ENCODE results near the gene FADS2. TPM values are rescaled to one million over a fixed set of nuclear protein-coding genes. Genes with fewer than 3 reads are reported as not detected.

FADS2 gene
- total RNA-seq, 1 donor from 2014 or later, result 121 TPM

DNA sequence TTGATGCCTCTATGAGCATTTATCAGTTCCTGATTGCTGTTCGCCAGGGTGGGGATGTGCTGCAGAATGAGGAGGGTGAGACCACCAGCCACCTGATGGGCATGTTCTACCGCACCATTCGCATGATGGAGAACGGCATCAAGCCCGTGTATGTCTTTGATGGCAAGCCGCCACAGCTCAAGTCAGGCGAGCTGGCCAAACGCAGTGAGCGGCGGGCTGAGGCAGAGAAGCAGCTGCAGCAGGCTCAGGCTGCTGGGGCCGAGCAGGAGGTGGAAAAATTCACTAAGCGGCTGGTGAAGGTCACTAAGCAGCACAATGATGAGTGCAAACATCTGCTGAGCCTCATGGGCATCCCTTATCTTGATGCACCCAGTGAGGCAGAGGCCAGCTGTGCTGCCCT lies 32.6 kb upstream of the FADS2 start:
- DNase-seq (ENCODE audit: low spot score in 2 of 2) (no peak), FAIRE-seq (no peak)

- no peak for DNase-seq (ENCODE audit: low spot score in 2 of 2)
- FAIRE-seq, result no peak
Observed at GRCh38 chr11:61795876-61796526, 32.1 kb upstream of the FADS2 start.

DNA sequence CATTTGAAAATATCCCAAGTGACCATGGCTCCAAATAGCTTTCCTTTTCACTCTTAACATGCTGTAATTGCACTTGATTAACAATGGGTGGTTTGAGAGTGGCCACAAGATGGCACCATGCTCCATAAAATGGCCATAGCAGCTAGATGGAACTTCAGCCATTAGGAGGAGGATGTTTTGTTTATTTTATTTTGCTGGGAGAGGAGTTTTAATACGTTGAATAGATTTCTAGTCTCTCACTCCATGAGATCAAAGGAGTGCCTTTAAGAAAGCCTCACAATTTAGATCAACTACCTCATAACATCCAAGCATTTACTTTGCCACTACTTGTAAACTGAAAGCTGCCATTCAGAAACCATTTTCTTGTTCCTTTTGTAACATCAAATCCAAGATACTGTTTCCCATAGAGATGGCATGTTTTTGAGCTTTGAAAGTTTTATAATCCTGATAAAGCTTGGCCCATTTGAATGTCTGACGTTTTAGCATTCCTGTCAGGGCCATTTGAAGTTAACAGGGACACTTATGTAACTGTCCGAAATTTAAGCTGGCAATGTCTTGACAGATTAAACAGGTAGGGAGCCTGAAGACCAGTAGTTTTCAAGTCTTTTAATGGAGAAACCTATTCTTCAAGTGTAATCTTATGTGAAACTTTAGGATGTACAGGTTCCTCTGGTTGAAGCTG lies 30.7 kb upstream of the FADS2 start:
- DNase-seq (ENCODE audit: low spot score in 2 of 2) (peak; percentile 58 to 72), FAIRE-seq (peak; percentile 37)

DNA sequence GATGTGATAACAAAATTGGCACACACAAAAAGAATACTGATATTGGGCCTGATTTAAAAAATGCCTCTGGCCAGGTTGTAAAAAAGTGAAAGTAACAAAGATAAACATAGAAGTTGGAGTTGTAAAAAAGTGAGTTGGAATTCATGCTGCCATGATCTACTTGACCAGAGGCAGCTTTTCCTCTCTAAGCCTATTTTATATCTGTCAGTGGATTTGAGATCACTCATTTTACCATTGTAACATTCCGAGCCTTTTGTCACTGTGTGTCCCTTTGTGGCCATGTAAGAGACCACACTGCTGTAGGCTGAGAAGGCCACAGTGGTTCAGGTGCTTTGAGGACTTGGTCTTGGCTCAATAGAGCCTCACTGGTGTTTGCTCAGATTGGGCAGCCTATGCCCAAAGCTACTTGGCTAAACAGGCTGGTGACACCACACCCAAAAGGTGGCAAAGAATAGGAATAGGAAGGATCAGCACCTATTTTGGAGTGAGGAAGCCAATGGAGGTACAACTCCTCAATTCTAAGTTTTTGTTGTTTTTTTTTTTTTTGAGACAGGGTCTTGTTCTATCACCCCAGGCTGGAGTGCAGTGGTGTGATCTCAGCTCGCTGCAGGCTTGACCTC lies 28.3 kb upstream of the FADS2 start:
- FAIRE-seq (no peak), DNase-seq (ENCODE audit: low spot score in 2 of 2) (no peak)

DNA sequence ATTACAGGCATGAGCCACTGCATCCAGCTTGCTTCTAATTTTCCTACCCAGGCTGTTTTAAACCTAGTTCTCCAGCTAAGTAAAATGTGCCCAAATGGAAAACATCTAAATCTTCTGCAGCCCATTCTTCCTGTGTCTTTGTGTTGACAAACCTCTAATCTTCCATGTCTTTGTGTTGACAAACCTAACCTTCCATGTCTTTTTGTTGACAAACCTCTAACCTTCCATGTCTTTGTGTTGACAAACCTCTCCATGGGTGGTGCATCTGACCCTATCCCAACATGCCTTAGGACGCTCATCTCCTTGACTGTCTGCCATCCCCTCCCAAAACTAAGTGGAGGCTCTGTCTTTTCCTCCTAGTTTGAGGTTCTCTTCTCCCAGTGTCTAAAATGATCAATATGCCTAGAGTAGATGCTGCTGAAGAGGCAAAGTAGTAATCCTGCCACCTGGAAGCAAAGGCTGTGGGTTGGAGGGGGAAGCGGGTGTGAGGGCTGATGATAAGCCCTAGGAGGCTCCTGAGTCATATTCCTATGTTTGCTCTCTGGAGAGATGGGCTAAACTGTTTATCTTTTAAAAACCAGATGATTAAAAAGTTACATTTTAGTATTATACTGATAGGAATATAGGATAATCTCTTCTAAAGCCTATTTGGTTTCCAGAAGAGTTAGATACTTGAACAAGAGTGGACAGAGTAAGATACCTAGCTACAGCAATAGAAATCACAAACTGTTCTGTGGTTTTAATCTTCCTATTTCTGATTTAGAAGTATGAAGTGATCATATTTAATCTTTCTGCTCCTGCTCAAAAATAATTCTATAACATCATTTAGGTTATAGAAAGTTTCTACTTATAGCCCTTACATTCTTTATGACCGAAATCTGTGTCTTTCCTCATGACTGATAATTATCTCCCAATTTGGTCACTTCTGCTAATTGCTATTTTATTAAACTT lies 27.5 kb upstream of the FADS2 start:
- DNase-seq (ENCODE audit: low spot score in 2 of 2) (no peak), FAIRE-seq (no peak)

- DNase-seq (ENCODE audit: low spot score in 2 of 2), result no peak
- FAIRE-seq, result no peak
Observed at GRCh38 chr11:61802605-61803004, 25.5 kb upstream of the FADS2 start.

DNA sequence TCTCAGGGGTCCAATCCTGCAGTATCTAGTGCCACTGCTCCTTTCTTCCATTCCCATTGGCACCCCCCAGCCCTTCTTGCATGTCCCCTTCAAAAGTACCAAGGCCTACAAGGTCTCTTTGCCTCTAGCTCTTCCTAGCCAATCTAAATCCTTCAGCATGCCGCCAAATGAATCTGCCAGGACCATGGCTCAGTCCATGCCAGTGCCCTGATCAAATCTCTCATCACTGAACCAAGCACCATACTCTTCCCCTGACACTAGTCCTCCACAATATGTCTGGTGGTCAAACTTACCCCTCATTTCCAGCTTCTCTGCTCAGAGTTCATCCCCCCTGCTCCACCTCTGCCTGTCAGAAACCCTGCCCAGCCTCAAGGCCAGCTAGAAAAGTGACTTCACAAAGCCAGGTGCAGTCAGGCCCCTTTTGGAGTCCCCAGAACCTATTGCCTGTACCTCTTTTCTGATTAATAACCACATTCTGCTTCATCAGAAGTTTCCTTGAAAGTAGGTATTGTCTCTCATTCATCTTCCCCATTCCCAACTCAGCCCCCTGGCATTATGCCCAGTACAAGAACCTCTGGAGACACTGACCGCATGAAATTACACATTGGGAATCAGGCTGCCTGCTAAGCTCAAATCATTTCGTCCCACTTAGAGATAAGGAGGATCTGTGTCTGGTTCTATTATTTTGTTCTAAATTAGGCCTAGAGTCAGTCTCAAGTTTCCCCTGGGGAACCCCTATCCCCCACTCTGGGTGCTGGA lies 24.0 kb upstream of the FADS2 start:
- no peak for FAIRE-seq

DNA sequence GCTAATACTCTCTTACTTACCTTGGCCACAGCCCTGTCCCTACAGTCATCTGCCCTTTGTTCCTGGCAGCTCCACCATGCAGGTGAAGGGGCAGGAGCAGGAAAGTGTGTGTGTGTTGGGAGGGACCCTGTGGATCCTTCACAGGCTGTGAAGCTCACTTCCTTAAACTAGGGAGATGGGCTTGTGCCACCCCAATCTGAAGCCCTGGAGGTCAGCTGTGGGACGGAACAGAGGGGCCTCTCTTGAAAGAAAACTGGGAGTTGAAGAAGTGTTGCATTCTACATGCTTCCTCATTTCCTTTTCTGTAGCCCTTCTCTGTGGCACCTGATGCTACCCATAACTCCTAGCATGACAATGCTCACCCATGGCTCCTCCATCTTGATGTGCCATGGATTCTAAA lies 23.0 kb upstream of the FADS2 start:
- no peak for DNase-seq (ENCODE audit: low spot score in 2 of 2)
- no peak for FAIRE-seq

More for the DNA sequence above, 24.0 kb upstream of the FADS2 start:
- no peak for DNase-seq (ENCODE audit: low spot score in 2 of 2)

GRCh38 chr11:61806785-61807184 lies 21.3 kb upstream of the FADS2 start:
- no peak for DNase-seq (ENCODE audit: low spot score in 2 of 2)
- no peak for FAIRE-seq

DNA sequence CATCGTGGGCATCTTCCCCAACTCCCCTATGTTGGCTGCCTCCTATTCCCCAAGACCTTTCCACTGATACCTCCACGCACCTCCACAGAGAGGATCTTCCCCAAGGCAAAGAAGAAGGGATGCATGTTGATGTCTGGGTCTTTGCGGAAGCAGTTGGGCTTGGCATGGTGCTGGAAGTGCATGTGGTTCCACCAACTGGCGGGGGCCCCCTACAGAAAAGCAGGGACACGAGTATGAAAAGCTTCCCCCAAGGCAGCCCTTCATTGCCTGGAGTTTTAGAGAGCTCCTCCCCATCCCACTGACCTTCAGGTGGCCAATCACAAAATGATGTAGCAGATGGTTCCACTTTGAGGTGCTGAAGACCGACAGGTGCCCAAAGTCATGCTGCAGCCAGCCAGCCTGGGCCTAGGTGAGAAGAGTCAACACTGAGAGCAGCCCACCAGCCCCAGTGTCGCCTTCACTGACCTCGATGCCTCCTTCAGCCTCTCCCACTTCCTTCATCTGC lies 17.4 kb upstream of the FADS2 start:
- FAIRE-seq (no peak), DNase-seq (ENCODE audit: low spot score in 2 of 2) (no peak)

DNA sequence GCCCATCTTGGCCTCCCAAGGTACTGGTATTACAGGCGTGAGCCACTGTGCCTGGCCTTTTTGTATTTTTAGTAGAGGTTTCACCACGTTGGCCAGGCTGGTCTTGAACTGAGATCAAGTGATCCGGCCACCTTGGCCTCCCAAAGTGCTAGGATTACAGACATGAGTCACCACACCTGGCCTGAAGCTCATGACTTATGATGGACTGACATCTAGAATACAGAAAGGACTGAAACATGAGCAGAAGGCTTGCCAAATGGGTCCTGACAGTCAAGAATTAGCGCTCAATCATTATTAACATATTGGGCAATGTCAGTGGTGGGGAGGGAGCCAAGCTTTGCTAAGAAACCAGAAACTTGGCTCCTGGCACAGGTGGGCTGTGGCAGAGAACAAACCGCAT lies 16.3 kb upstream of the FADS2 start:
- no peak for FAIRE-seq

DNA sequence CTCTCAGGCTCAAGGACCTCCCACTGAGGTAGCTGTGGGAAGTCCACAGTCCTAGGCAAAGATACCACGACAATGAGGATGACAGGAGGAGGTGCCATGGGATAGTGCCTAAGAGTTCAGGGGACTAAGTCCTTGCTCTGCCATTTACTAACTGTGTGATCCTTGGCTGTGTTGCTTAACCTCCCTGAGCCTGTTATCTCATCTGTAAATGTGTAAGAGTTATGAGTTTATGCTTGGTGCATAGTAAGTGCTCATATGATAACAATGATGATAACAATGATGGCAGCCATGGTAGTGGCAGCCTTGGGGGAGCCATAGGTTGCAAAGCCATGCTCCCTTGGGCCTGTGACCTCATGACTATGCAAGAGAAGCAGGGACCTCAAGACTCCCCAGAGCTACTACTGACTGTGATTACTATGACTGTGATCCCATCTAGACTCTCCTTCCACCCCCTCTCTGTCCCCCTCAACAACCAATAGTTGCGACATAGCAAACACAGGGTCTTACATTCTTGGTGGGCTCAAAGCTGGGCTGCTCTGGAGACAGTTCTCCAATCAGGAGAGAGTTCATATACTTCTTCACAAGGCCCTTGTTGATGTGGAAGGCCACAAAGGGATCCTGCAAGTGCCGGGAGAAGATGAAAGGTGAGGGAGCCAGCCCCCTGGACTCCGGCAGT lies 15.2 kb upstream of the FADS2 start:
- FAIRE-seq (no peak), DNase-seq (ENCODE audit: low spot score in 2 of 2) (no peak)

More for the DNA sequence above, 16.3 kb upstream of the FADS2 start:
- no peak for DNase-seq (ENCODE audit: low spot score in 2 of 2)

DNA sequence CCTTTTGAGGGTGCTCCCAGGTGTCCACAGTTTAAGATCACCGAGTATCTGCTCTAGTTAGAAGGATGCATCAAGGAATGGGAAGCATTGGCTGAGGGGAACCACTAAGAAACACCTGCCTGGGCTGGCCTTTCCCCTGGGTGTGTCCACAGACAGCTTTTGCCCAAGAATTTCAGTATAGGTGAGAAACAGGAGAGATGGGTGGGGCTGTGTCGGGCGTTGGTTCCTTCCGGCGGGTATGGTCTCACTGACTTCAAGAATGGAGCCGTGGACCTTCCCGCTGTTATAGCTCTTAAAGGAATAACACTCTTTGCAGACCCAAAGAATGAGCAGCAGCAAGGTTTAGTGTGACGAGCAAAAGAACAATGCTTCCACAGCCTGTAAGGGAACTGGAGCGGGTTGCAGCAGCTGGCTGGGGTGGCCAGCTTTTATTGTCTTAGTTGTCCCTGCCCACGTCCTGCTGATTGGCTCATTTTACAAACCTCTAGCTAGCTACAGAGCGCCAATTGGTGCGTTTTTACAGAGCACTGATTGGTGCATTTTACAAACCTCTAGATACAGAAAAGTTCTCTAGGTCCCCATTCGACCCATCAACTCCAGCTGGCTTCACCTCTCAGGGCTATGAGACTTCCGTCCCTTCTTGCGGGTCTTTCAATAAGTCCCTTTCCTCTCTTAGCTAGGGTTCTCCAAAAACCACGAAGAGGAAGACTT lies 13.7 kb upstream of the FADS2 start:
- peak in 1 of 2 donors; percentile 44 for DNase-seq (ENCODE audit: low spot score in 2 of 2)
- FAIRE-seq, result no peak

- no peak for FAIRE-seq
Observed at GRCh38 chr11:61814958-61815789, 12.9 kb upstream of the FADS2 start.

DNA sequence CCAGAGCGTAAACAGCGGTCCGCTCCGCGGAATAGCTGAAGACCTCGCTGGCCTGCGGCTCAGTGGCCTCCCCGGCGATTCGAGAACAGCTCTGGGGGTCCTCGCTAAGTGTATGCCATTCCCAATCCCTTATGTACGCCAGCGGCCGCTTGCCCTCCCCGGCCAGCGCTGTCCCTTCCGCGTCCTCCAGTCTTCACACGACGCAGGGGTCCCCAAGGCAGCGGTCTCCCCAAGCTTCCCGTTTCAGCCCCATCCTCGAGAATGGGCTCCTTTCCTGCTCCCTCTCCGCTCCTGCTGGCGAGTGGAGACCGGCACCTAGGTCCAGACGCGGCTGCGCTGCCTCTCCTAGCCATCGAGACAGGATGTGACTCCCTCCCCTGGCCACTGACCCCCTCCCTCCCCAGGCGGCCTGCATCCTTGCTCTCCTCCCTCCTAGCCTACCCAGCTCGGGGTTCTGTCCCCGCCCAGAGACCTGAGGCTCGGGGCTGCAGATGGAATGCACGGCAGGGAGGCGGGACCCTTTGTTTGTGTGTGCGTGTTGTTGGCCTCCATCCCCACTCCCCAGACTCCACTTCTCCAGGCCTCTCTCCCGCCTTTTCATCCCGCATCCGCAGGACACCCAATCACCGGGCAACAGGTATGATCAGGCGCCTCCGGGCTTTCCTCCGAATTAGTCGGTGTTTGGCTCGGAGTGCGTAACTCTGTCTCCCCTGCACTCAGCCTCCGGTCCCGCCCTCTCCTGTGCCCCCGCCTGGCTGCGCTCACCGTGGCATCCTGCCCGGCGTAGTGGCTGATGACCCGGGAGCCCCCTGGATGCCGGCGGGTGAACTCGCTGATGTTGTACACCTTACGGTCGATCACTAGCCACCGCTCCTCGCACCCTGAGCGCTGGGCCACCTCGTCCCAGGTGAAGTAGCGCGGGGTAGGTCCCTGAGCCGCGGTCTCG lies 12.0 kb upstream of the FADS2 start:
- FAIRE-seq, result no peak

More at GRCh38 chr11:61814958-61815789, 12.9 kb upstream of the FADS2 start:
- DNase-seq (ENCODE audit: low spot score in 2 of 2), result peak; percentile 95 to 97

GRCh38 chr11:61816736-61817455 lies 11.2 kb upstream of the FADS2 start, which contains the start of gene FADS1:
Gene FADS1 (minus strand): TSS chr11:61817003. CDS start chr11:61816929, 74 bp downstream.
- peak; percentile 93 to 95 for DNase-seq (ENCODE audit: low spot score in 2 of 2)
- FAIRE-seq, result no peak

More for the DNA sequence above, 12.0 kb upstream of the FADS2 start:
- DNase-seq (ENCODE audit: low spot score in 2 of 2), result peak; percentile 55 to 67
